Right ventricle myocardium superior (tissue), 1 donor: ENCODE results near the gene TMEM239. TPM values are rescaled to one million over a fixed set of nuclear protein-coding genes. Genes with fewer than 3 reads are reported as not detected.
"Not testable (repeated sequence)": the region's sequence is repeated elsewhere in the genome, so short reads cannot be mapped to it uniquely, and the experiment has no call there.

ENCODE experiments used
- ATAC-seq: fragments of 200-7000 bp; cut with Tn5 transposase; one replicate; pipeline ENCODE4 v1.9.1; 2020; ENCODE audit warnings: mild to moderate bottlenecking; ENCODE audit not compliant: poor library complexity
- DNase-seq: peaks from one replicate; pipeline ENCODE4 v3.0.0-alpha.2; 2020
- intact Hi-C: fragments of 100-400 bp; cut with DNase I; formaldehyde crosslinking; loops from one replicate; pipeline ENCODE4 v1.11.2; 2022
- total RNA-seq: library from RNA; stranded (reverse); fragmentation: NEBNext Ultra II Directional; extraction: Animal tissue kit (Norgen Biotek cat#: 25700); gene quantifications from one replicate; pipeline ENCODE4 v1.2.1, GENCODE V29; 2021
- donor health status: DM: no; HTN: yes; CAD: no; lungs with severe emphysema.

TMEM239 gene
- total RNA-seq, 1 donor from 2014 or later, result not detected

DNA sequence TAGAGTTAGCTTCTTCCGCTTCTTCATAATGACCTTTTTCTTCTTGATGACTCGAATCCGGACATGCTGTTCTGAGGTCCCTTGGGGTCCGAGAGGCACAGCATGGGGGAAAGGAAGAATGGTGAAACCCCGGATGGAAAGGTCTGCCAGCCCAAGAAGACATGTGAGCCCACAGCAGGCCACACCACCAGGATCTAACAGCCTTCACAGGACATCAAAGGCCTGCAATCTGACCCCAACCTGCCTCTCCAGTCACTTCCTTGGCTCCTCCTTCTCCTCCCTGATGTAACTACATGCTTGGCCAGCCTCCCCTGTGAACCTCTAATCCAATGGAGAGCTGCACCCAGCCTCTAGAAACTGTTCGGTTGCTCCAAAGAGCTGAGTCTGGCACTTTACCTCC is 17.4 kb upstream of the TMEM239 start:
- intact Hi-C loops, result no loop called here
- ATAC-seq, result no peak
- DNase-seq, result no peak

DNA sequence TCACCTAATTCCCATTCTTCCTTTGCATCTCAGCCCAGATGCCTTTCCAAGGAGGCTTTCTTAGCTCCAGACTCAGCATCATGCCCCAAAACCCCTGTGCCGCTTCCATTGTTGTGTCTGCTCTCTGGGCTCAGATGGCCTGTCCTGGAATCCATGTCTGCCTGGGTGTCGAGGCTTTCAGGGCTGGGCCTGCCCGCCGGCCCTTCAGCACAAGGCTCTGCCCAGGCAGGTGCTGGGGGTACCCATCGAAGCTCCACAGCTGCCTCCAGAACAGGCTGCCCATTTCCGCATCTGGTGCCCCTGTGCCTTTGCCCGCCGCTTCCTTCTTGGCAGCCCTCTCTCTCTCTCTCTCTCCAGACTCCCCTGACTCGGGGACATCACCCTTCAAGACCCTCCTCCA is 16.9 kb upstream of the TMEM239 start:
- intact Hi-C loops, result no loop called here
- ATAC-seq, result no peak
- DNase-seq, result no peak

DNA sequence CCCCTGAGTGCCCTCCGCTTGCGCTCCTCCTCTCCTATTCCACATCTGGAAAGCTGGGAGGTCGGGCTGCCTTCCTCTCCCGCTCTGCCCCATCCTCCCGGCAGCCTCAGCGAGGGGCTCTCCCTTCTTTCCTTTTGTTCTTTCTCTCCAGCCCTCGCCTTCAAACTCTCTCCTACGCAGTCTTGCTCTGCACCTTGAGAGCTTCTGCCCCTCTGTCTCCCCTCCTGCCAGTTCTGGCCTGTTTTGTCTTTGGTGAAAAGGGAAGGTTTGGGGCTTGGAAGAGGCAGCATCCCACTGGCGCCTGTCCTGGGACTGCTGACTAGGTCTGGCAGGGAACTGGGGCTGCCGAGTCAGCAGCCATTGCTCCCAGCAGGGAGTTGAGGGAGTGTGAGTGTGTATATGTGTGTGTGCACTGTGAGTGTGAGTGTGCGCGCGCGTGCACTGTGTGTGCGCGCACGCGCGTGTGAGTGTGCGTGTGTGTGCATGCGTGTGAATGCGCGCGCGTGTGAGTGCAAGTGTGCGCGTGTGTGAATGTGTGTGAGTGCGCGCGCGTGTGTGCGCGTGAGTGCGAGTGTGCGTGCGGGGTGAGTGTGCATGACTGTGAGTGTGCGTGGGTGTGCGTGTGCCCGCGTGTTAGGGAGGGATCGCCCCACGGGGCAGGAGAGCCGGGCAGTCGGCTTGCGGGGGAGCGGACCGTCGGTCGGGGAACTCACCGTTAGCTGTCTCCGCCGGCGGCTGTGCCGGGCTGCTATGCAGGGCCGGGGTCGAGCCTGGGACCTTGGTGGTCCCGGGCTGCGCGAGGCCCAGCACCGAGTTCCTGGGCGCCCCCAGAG is 16.3 kb upstream of the TMEM239 start:
- DNase-seq (peak; percentile 56), ATAC-seq (no peak)
- intact Hi-C loops, result no loop called here

DNA sequence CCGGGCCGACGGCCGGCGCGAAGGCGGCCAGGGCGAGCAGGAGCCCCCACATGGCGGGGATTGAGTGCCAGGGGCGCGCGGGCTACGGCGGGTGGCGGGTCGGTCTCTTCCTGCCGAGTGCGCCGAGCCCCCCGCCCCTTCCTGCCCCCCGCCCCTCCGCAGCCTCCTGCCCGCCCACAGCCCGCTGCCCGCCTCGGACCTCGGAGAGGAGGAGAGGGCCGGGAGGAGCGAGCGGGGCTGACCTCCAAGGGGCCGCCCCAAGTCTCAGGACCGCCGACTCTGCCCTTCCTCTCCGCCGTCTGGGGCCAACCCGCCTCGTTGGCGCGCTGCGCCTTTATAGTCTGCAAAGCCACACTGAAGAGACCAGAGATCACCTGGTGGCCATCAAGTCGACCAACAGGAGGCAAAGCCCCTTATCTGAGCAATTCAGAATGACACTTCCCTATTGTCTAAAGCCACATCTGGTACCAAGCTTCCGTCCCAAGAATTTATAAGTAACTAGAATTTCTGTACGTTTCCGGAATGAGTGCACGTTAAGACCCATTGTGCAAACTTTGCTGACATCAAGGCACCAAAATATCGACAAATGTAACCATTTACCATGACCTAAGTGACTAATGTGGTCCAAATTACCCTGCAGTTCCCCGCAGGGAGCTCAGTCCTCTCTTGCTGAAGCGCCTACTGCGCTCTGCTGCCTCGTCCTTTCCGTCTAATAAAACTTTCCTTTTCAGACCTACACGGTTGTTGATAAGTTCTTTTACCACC is 15.5 kb upstream of the TMEM239 start, which contains the start of gene CPXM1:
Gene CPXM1 (minus strand): TSS at position 107 of the 765 bp plus-strand sequence. CDS start 55 bp downstream, at position 52.
- ATAC-seq (no peak), DNase-seq (no peak)
- intact Hi-C loops, result no loop called here

DNA sequence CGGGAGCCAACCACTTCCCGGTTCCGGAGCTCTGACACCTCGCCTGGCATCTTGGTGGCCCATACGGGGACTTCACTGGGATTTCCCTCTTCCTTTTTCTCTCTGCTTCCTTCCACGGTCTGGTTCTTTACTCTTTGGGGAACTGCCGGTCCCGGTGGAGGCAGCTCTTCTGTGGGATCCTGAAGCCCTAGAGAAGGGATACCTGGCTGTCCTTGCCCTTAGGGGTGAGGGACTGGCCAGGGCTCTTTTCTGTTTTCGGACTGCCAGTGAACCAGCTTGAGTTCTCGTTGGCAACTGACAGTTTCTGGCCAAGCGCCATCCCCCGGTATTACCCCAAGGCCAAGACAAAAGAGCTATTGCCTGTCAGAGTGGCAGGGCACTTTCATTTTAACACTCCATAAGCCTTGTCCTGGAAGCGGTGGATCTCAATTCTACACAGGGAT is 14.9 kb upstream of the TMEM239 start:
- no peak for DNase-seq
- intact Hi-C loops, result no loop called here
- no peak for ATAC-seq

DNA sequence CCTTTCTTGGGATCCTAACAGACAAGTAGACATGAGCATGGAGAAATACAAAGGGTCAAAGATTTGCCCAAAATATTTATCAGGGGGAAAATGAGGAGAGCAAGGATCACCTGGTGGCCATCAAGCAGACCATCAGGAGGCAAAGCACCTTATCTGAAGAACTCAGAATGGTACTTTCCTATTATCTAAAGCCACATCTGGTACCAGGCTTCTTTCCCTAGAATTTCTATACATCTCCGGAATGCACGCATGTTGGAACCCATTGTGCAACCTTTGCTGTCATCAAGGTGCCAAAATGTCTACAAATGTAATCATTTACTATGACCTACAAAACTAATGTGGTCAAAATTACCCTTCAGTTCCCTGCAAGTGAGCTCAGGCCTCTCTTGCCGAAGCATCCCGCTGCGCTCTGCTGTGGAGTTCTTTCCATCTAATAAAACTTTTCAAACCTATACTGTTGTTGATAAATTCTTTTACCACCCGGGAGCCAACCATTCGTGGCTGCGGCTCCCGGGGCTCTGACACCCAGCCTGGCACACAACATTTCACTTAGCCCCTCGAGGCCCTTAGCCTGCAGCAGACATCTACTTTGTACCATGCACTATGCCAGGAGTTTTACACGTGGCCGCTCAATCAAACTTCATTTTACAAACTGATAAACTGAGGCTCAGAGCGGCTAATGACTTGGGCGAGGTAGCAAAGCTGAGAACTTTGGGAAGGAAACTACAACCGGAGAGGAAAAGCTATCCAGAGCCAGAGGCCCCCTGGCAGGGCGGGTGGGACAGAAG is 11.9 kb upstream of the TMEM239 start:
- DNase-seq (no peak), ATAC-seq (no peak)
- intact Hi-C loops, result no loop called here

DNA sequence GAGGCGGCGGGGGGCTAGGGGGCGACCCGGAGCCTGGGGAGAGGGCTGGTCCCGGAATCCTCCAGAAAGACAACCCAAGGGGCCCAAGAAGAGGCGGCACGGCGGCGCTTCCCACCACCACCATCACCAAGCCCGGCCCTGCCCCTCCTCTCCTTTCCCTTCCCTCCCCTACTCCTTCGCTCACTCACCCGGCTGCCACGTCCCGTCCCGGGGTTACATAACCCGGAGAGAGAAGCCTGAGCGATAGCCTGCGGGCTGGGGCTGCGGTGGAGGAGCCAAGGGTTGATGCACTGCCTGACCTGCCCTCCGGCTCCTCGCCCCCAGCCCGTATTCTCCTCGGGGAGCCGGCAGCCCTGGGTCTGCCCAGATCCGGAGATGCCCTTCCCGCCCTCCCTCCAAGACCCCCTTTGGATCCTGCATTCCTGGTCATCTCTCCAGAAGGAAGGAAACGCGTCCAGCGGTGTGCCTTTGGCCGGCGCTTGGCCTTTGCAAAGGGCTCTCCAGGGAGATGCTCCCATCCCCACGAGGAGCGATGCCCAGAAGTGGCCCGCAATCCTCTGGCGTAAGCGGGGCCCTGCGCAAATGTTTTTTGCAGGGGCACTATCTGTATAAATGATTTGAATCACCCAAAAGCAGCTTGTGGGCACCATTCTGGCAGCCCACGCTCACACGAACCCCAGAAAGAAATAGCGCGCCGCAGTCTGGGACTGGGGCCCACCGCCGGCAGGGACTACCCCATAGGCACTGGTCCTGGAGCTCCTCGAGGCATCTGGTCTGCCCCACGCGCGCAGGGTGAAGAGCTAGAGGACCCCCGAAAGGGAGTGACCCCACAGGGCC is 11.1 kb upstream of the TMEM239 start:
- intact Hi-C loops, result no loop called here
- peak; percentile 52 for ATAC-seq
- no peak for DNase-seq

DNA sequence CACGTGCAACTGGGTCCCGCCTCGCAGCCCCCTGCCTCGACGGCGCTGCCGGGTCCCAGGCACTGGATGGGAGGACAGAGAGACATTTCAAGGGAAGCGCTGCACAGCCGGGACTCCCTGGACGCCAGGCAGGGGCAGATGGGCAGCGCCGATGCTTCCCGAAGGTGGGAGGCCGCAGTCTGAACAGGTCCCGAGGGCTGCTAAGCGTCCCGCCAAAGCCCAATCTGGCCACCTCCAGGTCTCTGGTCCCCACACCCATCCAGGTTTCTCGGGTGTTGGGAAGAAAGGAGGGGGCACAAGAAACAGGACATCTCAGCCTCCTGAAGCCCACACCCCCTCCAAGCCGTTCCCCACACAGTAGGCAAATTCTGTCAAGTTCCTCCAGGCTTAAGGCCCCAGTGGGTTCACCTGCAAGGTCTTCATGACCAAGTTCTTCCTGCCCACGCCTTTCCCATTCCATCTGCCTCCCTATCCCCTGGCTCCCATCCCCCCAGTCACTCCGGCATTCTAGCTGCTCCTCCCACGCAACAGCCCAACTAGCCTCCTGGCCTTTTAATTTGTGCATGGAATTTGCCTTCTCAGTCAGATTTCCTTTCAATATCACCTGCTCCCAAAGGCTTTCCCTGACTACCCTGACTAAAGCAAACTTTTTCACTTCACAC is 10.3 kb upstream of the TMEM239 start:
- no peak for ATAC-seq
- no peak for DNase-seq
- intact Hi-C loops, result no loop called here

DNA sequence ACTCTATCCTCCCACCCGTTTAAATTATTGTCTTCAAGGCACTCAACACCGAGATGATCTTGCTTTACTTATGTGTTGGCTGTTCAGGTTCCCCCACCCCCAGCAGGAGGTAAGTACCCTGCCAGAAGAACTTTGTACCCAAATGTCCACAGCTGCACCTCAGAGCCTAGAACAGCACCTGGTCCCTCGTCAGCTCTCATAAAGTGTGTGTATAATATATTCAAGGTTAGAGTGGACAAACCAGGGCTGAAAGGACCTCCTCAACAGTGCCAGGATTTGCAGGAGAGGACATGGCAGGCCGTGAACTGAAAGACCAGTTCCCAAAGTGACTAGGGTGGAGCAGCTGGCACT is 9.8 kb upstream of the TMEM239 start:
- ATAC-seq (no peak), DNase-seq (no peak)
- intact Hi-C loops, result no loop called here

DNA sequence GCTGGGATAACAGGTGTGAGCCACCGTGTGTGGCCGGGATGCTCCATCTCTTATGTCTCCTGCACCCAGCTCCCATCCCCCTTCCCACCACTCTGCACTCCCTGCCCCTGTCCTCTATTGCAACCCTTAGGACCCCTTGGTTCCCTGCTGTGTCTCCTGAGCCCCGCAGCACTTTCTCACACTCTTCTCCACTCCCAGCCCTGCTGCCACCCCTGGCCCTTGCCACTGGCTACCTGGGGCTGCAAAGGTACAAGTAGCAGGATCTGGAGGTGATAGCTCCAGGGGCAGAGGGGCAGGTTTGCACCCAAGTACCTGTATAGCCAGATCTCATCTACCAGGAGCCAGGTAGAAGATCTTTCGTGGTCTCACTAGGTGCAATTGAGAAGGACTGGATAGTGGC is 9.1 kb upstream of the TMEM239 start:
- intact Hi-C loops, result no loop called here
- DNase-seq (no peak), ATAC-seq (no peak)

DNA sequence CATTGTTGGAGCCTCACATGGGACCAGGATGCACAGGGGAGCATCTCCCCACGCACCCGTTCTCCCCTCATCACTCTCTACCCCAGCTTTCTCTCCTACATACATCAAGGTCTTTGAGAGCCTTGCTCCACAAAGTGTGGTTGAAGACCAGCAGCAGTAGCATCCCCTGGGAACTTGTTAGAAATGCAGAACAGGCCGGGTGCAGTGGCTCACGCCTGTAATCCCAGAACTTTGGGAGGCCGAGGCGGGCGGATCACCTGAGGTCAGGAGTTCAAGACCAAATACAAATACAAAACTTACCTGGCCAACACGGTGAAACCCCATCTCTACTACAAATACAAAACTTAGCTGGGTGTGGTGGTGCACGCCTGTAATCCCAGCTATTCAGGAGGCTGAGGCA is 8.2 kb upstream of the TMEM239 start:
- ATAC-seq, DNase-seq, intact Hi-C loops: not testable (repeated sequence)

DNA sequence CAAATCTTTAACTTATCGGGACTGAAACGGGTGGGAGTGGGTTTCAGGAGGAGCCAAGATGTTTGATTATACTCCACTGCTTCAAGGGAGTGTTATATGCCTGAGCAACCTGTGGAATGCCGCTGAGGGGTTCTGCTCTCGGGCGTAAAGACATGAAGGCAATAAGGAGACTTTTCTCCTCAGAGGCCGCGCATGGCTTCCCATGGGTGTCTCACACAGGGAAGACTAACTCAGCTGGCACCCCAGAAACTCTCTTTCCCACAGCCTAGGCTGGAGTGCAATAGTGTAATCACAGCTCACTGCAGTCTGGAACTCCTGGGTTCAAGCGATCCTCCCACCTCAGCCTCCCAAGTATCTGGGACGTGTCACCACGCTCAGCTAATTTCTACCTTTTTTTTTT is 6.5 kb upstream of the TMEM239 start:
- intact Hi-C loops, result no loop called here
- no peak for DNase-seq
- ATAC-seq, result no peak

DNA sequence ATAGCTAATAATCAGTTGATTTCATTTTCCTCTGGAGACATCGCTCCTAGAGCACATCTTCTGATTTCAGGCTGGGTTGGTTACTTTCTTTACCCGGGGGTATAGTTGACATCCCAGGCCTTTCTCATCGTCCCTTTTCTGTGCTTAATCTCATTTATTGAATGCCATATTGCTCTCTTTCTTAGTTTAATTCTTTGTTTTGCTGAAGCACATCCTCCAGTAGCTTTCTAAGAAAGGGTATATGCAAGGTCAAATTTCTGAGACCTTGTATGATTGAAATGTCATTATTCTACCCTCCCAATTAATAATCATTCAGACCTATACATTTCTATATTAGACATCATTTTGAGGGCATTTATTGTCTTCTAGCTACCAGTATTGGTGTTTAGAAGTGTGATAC is 4.0 kb upstream of the TMEM239 start:
- no peak for DNase-seq
- intact Hi-C loops, result no loop called here
- ATAC-seq, result no peak

DNA sequence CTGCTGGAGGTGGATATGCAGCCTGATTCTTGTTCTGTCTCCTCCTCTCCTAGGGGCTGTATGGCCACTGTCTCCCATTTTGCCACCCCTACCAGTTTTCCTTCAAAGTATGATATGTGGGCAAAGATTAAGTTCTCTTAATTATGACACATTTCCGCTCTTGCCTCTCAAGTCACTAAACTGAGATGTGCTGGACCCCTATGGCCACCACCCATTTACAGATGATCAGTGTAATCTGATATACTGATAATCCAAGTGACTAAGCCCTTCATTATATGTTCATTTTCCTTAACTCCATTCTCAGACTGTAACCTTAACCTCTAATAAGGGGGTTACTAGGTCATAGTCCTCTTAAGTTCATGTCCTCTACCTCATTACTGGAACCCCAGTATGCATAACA is 2.1 kb upstream of the TMEM239 start:
- DNase-seq, result no peak
- ATAC-seq, result no peak
- intact Hi-C loops, result no loop called here

DNA sequence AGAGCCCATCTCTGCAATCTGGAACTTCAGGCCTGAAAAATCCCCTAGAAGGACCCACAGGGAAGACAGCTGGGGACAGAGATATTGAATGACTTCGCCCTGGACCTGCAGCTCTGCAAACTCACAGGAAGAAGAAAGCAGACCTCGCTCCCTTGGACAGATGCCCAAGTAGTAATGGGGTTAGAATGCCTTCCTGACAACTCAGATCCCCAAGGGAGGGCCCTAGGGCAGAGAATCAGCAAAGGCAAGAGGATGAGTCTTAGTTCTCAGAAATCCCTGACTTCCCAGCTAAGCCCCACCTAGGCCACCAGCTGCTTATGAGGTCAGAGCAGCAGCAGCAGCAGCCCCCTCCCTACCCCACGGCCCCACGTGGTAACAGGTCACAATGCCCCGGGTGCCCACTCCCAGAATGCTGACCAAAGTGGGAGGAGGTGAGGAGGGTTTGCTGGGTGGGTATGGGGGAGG is 1.5 kb upstream of the TMEM239 start, which contains the start of gene C20orf141:
Gene C20orf141 (plus strand): TSS at position 401 of the 465 bp plus-strand sequence. CDS start 198 bp downstream, outside the sequence.
- peak; percentile 34 for ATAC-seq
- DNase-seq, result no peak
- intact Hi-C loops, result no loop called here

DNA sequence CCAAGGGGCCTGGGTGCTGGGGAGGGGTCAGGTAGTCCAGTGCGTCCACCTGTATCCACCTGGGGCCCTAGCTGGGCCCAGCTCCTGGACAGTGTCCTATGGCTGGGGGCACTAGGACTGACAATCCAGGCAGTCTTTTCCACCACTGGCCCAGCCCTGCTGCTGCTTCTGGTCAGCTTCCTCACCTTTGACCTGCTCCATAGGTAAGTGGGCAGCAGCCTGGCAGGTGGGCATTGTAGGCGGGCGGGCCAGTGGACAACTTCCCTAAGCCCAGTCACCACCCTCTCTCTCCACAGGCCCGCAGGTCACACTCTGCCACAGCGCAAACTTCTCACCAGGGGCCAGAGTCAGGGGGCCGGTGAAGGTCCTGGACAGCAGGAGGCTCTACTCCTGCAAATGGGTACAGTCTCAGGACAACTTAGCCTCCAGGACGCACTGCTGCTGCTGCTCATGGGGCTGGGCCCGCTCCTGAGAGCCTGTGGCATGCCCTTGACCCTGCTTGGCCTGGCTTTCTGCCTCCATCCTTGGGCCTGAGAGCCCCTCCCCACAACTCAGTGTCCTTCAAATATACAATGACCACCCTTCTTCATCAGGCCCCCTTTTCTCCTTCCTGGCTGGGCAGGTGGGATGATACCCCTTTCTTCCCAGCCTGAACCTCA is 793 bp upstream of the TMEM239 start:
- no peak for DNase-seq
- no peak for ATAC-seq

DNA sequence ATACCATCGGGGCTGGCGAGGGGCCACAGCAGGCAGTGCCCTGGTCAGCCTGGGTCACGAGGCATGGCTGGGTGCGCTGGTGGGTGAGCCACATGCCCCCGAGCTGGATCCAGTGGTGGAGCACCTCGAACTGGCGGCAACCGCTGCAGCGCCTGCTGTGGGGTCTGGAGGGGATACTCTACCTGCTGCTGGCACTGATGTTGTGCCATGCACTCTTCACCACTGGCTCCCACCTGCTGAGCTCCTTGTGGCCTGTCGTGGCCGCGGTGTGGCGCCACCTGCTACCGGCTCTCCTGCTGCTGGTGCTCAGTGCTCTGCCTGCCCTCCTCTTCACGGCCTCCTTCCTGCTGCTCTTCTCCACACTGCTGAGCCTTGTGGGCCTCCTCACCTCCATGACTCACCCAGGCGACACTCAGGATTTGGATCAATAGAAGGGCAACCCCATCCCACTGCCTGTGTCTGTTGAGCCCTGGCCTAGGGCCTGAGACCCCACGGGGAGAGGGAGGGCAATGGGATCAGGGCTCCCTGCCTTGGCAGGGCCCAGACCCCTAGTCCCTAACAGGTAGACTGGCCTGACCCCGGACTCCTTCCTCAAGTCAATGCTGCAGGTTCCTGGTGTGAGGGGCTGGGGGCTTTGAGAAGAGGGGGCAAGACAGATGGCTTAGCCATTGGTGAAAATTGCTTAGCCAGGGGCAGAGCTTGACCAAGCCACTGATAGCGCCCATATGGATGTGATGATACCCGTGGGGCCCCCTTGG is 598 bp downstream of the TMEM239 start:
- no peak for DNase-seq
- no peak for ATAC-seq
- intact Hi-C loops, result no loop called here

More for the DNA sequence above, 793 bp upstream of the TMEM239 start:
- intact Hi-C loops, result no loop called here
